Activated naive CD4-positive, alpha-beta T cell treated with anti-CD3 and anti-CD28 coated beads, Interleukin-2, amount 10 ng/mL, durations not matched to agents 5 hours and 36 hours (primary cell): Measurements from ENCODE around the gene RPL22L1. TPM values are rescaled to one million over a fixed set of nuclear protein-coding genes. Genes with fewer than 3 reads are reported as not detected.

Experiments
- total RNA-seq, 2 experiments: library from RNA; stranded (reverse); gene quantifications; one replicate each; pipeline ENCODE4 v1.2.3, GENCODE V29; 2021

The RPL22L1 gene
- 10 to 100 TPM; 51.3 to 54.2 TPM for total RNA-seq

GRCh38 chr3:170869645-170870593 is at the start of gene RPL22L1:
Gene RPL22L1, minus strand, starts transcription at chr3:170870195. Its CDS starts 28 bp downstream, at chr3:170870167.

DNA sequence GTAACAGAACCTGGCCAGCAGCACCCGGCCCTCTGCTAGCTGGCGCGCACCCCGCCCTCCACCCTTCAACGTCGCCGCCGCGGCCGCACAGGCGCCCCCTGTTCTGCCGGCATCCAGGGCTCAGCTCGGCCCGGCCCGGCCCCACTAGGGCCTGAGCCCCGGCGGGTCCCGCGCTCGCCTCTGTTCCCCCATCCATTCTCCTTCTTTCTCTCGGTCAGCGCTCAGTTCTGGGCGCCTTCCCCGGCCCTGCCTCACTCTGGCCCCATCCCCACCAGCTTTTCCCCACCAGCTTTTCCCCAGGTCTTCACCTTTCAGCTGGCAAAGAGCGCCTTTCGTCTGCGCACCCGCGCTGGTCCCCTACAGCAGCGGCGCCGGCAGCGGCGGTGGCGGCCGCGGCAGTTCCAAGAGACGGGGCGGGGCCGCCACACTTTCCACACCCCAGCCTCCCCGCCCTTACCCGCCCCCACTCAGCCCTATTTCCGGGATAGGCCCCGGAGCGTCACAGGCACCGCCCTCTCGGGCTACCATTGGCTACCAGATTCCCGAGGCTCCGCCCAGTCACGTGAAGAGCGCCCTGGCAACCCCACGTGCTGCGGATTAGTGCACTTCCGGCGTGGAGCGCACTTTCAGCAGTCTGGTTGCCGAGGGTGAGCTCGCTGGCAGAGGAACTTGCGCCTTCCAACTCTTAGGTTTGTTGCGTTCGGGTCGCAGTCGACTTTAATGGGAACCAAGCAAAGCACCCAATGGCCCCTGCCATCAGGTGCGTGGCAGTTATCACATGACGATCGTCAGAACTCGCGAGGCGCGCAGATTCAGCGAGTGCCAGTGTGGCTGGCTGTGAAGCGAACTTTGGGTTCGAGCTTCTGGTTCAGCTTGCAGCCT is 38.5 kb upstream of the RPL22L1 start, which contains the start of gene EIF5A2:
TSS of gene EIF5A2 (minus strand) at position 403 of the 882 bp plus-strand sequence. CDS start 831 bp downstream, outside the sequence.

Other genes starting within 250 kb of the RPL22L1 start
- gene EIF5A2, start 38.4 kb upstream of the RPL22L1 start, total RNA-seq, result 1 to 10 TPM; 8.9 to 9.3 TPM
- gene SLC2A2, start 156.5 kb upstream of the RPL22L1 start, total RNA-seq, result not detected